Astrocyte (in vitro differentiated cells and primary cell): ENCODE results near the gene IL15. TPM values are rescaled to one million over a fixed set of nuclear protein-coding genes. Genes with fewer than 3 reads are reported as not detected.
"Not testable (repeated sequence)": the region's sequence is repeated elsewhere in the genome, so short reads cannot be mapped to it uniquely, and the experiment has no call there.

ENCODE experiments used
- DNase-seq: peaks from one replicate; pipeline ENCODE4 v3.0.0-alpha.2; 2010; ENCODE audit warnings: low read depth
- FAIRE-seq: peaks from 2 replicates; lab custom pipeline; 2011; peaks lifted over from hg19 to GRCh38; lab: Jason Lieb, UNC
- H2AFZ ChIP-seq: 2 replicates; pipeline ENCODE4 v1.6.0; 2012; ENCODE audit warnings: low read depth, low read length, inconsistent platforms
- H3K27ac ChIP-seq: 2 replicates; pipeline ENCODE4 v1.5.1; 2011; ENCODE audit warnings: low read depth, low read length, inconsistent platforms
- H3K27me3 ChIP-seq: 2 replicates; pipeline ENCODE4 v1.6.0; 2011; ENCODE audit warnings: low read length, inconsistent platforms; ENCODE audit not compliant: insufficient read depth
- H3K36me3 ChIP-seq: 2 replicates; pipeline ENCODE4 v1.5.1; 2011; ENCODE audit warnings: low read length, inconsistent platforms; ENCODE audit not compliant: insufficient read depth
- H3K4me1 ChIP-seq: 2 replicates; pipeline ENCODE4 v1.5.1; 2011; ENCODE audit warnings: low read length, inconsistent platforms; ENCODE audit not compliant: insufficient read depth
- H3K4me2 ChIP-seq: 2 replicates; pipeline ENCODE4 v1.6.0; 2012; ENCODE audit warnings: low read length, inconsistent platforms
- H3K4me3 ChIP-seq: 2 replicates; pipeline ENCODE4 v1.5.1; 2011; ENCODE audit warnings: low read depth, mild to moderate bottlenecking, low read length, inconsistent platforms; ENCODE audit not compliant: insufficient read depth
- H3K79me2 ChIP-seq: 2 replicates; pipeline ENCODE4 v1.6.0; 2012; ENCODE audit warnings: mild to moderate bottlenecking, low read length, inconsistent platforms; ENCODE audit not compliant: insufficient read depth
- H3K9ac ChIP-seq: 2 replicates; pipeline ENCODE4 v1.6.0; 2012; ENCODE audit warnings: mild to moderate bottlenecking, low read length, inconsistent platforms
- H3K9me3 ChIP-seq: 2 replicates; pipeline ENCODE4 v1.5.1; 2012; ENCODE audit warnings: low read depth, mild to moderate bottlenecking, low read length, inconsistent platforms; ENCODE audit not compliant: insufficient read depth
- H4K20me1 ChIP-seq: 2 replicates; pipeline ENCODE4 v1.6.0; 2012; ENCODE audit warnings: low read length, inconsistent platforms; ENCODE audit not compliant: insufficient read depth
- H3K27ac Mint-ChIP-seq: one replicate; pipeline ENCODE4 v1.8.0; 2021; ENCODE audit warnings: mild to moderate bottlenecking, mixed read lengths; ENCODE audit not compliant: unreplicated experiment
- H3K27me3 Mint-ChIP-seq: one replicate; pipeline ENCODE4 v1.8.0; 2021; ENCODE audit warnings: low read depth, mixed read lengths; ENCODE audit not compliant: unreplicated experiment
- H3K36me3 Mint-ChIP-seq: one replicate; pipeline ENCODE4 v1.8.0; 2021; ENCODE audit warnings: low read depth, mixed read lengths; ENCODE audit not compliant: unreplicated experiment
- H3K4me1 Mint-ChIP-seq: one replicate; pipeline ENCODE4 v1.8.0; 2021; ENCODE audit warnings: low read depth, mixed read lengths; ENCODE audit not compliant: unreplicated experiment
- H3K4me3 Mint-ChIP-seq: one replicate; pipeline ENCODE4 v1.8.0; 2021; ENCODE audit warnings: mild to moderate bottlenecking, moderate library complexity, mixed read lengths; ENCODE audit not compliant: unreplicated experiment
- H3K9me3 Mint-ChIP-seq: one replicate; pipeline ENCODE4 v1.8.0; 2021; ENCODE audit warnings: mild to moderate bottlenecking, mixed read lengths; ENCODE audit not compliant: unreplicated experiment
- CTCF ChIP-seq: IDR thresholded peaks from 2 replicates; pipeline ENCODE4 v1.5.1; 2011; ENCODE audit warnings: low read depth, mild to moderate bottlenecking, inconsistent platforms, low read length, moderate library complexity; ENCODE audit not compliant: insufficient read depth
- EZH2 ChIP-seq: IDR thresholded peaks from 2 replicates; pipeline ENCODE4 v1.6.1; 2012; ENCODE audit warnings: mild to moderate bottlenecking, low read length, inconsistent platforms; ENCODE audit not compliant: insufficient read depth
- total RNA-seq: library from RNA; stranded (reverse); gene quantifications from 2 replicates; pipeline ENCODE4 v1.2.1, GENCODE V29; 2021

Gene IL15
- total RNA-seq, 1 donor from 2014 or later: 3.6 TPM

DNA sequence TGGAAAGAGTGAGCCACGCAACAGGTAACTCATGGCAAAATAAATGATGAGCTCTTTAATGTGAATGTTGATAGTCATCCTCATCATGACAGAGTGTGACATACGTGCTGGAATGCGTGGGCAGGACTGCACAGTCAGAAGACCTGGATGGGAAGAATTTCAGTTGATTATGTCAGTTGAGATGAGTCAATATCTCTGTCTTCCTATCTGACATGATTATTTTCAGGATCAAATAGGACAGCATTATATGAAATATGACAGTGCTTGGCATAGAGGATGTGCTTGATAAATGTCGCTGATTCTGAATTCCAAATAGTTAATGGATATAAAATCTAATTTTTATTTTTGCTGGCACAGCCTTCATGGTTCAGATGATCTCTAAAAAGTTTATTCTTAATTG lies 95.1 kb downstream of the IL15 start:
- no peak overlapping the region for H3K9ac ChIP-seq
- H3K4me1 Mint-ChIP-seq: peaks cover 5% of the 10 kb centered on the region
- no peaks in the 10 kb centered on the region for H3K27me3 ChIP-seq
- H3K36me3 ChIP-seq: no peaks in the 10 kb centered on the region
- H3K27ac ChIP-seq: no peak overlapping the region
- no peak overlapping the region for H3K4me3 Mint-ChIP-seq
- H3K4me2 ChIP-seq: no peak overlapping the region
- no peak for DNase-seq
- no peaks in the 10 kb centered on the region for H3K9me3 ChIP-seq
- H3K36me3 Mint-ChIP-seq: peaks cover 3% of the 10 kb centered on the region
- no peak for TF ChIP-seq CTCF
- TF ChIP-seq EZH2: no peak
- no peaks in the 10 kb centered on the region for H3K9me3 Mint-ChIP-seq
- H3K79me2 ChIP-seq: no peaks in the 10 kb centered on the region
- no peak for FAIRE-seq
- no peak overlapping the region for H3K27ac Mint-ChIP-seq
- no peak overlapping the region for H3K4me3 ChIP-seq
- H4K20me1 ChIP-seq: no peaks in the 10 kb centered on the region
- H3K4me1 ChIP-seq: no peaks in the 10 kb centered on the region
- no peak overlapping the region for H2AFZ ChIP-seq
- H3K27me3 Mint-ChIP-seq: no peaks in the 10 kb centered on the region

- Histone ChIP-seq H3K9me3 (no peaks in the 10 kb centered on the region), H3K27me3 (no peaks in the 10 kb centered on the region), H3K79me2 (no peaks in the 10 kb centered on the region), H3K4me2 (no peak overlapping the region), H3K4me3 (no peak overlapping the region), H3K36me3 (no peaks in the 10 kb centered on the region), H2AFZ (no peak overlapping the region), H3K9ac (no peak overlapping the region), H3K27ac (no peak overlapping the region), H4K20me1 (no peaks in the 10 kb centered on the region), H3K4me1 (no peaks in the 10 kb centered on the region)
- Mint-ChIP-seq H3K36me3 (no peaks in the 10 kb centered on the region), H3K27ac (no peak overlapping the region), H3K27me3 (no peaks in the 10 kb centered on the region), H3K4me3 (no peak overlapping the region), H3K9me3 (no peaks in the 10 kb centered on the region), H3K4me1 (no peaks in the 10 kb centered on the region)
- no peak for DNase-seq
- no peak for FAIRE-seq
- TF ChIP-seq CTCF: no peak
- no peak for TF ChIP-seq EZH2
Observed at GRCh38 chr4:141739636-141740035, 103.3 kb downstream of the IL15 start.

- Histone ChIP-seq H3K4me3 (no peak overlapping the region), H3K9me3 (no peaks in the 10 kb centered on the region), H3K4me1 (no peaks in the 10 kb centered on the region), H4K20me1 (no peaks in the 10 kb centered on the region), H3K4me2 (no peak overlapping the region), H3K79me2 (no peaks in the 10 kb centered on the region), H3K9ac (no peak overlapping the region), H3K36me3 (no peaks in the 10 kb centered on the region), H2AFZ (no peak overlapping the region), H3K27me3 (no peaks in the 10 kb centered on the region), H3K27ac (no peak overlapping the region)
- FAIRE-seq (peak; percentile 17), DNase-seq (peak; percentile 3)
- Mint-ChIP-seq H3K4me1 (no peaks in the 10 kb centered on the region), H3K4me3 (no peak overlapping the region), H3K27me3 (no peaks in the 10 kb centered on the region), H3K9me3 (no peaks in the 10 kb centered on the region), H3K27ac (no peak overlapping the region), H3K36me3 (no peaks in the 10 kb centered on the region)
- no peak for TF ChIP-seq EZH2
Observed at GRCh38 chr4:141746026-141746425, 109.6 kb downstream of the IL15 start.

DNA sequence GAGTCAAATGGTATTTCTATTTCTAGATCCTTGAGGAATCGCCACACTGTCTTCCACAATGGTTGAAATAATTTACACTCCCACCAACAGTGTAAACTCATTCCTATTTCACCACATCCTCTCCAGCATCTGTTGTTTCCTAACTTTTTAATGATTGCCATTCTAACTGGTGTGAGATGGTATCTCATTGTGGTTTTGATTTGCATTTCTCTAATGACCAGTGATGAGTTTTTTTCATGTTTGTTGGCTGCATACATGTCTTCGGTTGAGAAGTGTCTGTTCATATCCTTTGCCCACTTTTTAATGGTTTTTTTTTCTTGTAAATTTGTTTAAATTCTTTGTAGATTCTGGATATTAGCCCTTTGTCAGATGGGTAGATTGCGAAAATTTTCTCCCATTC lies 115.4 kb downstream of the IL15 start:
- not testable (repeated sequence) for H3K27ac Mint-ChIP-seq, H3K9me3 ChIP-seq, H3K79me2 ChIP-seq, H3K4me2 ChIP-seq, H3K4me3 ChIP-seq, H3K4me1 Mint-ChIP-seq, H3K27me3 Mint-ChIP-seq, H4K20me1 ChIP-seq, H3K9ac ChIP-seq, H3K36me3 ChIP-seq, H3K27ac ChIP-seq, H3K36me3 Mint-ChIP-seq, H3K4me1 ChIP-seq, H3K9me3 Mint-ChIP-seq, H2AFZ ChIP-seq, H3K4me3 Mint-ChIP-seq, FAIRE-seq, H3K27me3 ChIP-seq
- peak; percentile 44 for DNase-seq
